Tibial artery (tissue), 4 donors: ENCODE data around the gene PELO.
"Not testable (repeated sequence)": the region's sequence is repeated elsewhere in the genome, so short reads cannot be mapped to it uniquely, and the experiment has no call there.

ENCODE experiments used
- DNase-seq, 2 donors: peaks; one replicate each; pipeline ENCODE4 v3.0.0-alpha.2; 2019
- H3K27ac ChIP-seq, 2 donors: fragments of 200-600 bp; sonication (generic) in 1 of 2; 1 replicate in 1 of 2; 2 replicates in 1 of 2; pipeline ENCODE4 v1.5.1; 2018 to 2019; ENCODE audit warnings: mild to moderate bottlenecking in 1 of 2
- H3K27me3 ChIP-seq, 2 donors: fragments of 200-600 bp; sonication (generic) in 1 of 2; one replicate each; pipeline versions ENCODE4 v1.5.1 to v1.6.0; 2016 to 2019
- H3K36me3 ChIP-seq, 3 donors: fragments of 200-600 bp; sonication (generic) in 2 of 3; one replicate each; pipeline ENCODE4 v1.5.1; 2016 to 2019; ENCODE audit warnings: mild to moderate bottlenecking in 2 of 3
- H3K4me1 ChIP-seq, 4 donors: fragments of 200-600 bp; sonication (generic) in 2 of 4; 1 replicate in 3 of 4; 2 replicates in 1 of 4; pipeline ENCODE4 v1.5.1; 2016 to 2019
- H3K4me3 ChIP-seq, 2 donors: fragments of 200-600 bp; sonication (generic) in 1 of 2; 1 replicate in 1 of 2; 2 replicates in 1 of 2; pipeline ENCODE4 v1.5.1; 2018 to 2019; ENCODE audit warnings: mild to moderate bottlenecking in 2 of 2
- H3K9me3 ChIP-seq, 3 donors: fragments of 200-600 bp; sonication (generic) in 1 of 3; one replicate each; pipeline ENCODE4 v1.5.1; 2016 to 2019
- intact Hi-C: fragments of 100-400 bp; cut with DNase I; formaldehyde crosslinking; loops from one replicate; pipeline ENCODE4 v1.15.0; 2023; ENCODE audit warnings: low total_unique reads
- TF ChIP-seq, protein P1 (sequence below), 2 experiments: fragments of 200-600 bp in 1 of 2; fragments of 450-650 bp in 1 of 2; IDR thresholded peaks; one replicate each; pipeline ENCODE4 v1.5.1; 2017 to 2019; ENCODE audit warnings: antibody characterized with exemption in 2 of 2, mild to moderate bottlenecking in 1 of 2, moderate library complexity in 1 of 2

Gene PELO

GRCh38 chr5:52743970-52744369, 43.7 kb upstream of the PELO start:
- H3K36me3 ChIP-seq, result no peaks in the 10 kb centered on the region
- H3K9me3 ChIP-seq, result no peaks in the 10 kb centered on the region
- H3K27ac ChIP-seq, result peak overlapping the region in 1 of 2 donors; percentile 11
- intact Hi-C loops, result no loop called here
- peaks cover 0 to 48% (median 6%) of the 10 kb centered on the region in 4 donors for H3K4me1 ChIP-seq
- no peak for DNase-seq
- no peaks in the 10 kb centered on the region for H3K27me3 ChIP-seq
- TF ChIP-seq, protein P1, sequence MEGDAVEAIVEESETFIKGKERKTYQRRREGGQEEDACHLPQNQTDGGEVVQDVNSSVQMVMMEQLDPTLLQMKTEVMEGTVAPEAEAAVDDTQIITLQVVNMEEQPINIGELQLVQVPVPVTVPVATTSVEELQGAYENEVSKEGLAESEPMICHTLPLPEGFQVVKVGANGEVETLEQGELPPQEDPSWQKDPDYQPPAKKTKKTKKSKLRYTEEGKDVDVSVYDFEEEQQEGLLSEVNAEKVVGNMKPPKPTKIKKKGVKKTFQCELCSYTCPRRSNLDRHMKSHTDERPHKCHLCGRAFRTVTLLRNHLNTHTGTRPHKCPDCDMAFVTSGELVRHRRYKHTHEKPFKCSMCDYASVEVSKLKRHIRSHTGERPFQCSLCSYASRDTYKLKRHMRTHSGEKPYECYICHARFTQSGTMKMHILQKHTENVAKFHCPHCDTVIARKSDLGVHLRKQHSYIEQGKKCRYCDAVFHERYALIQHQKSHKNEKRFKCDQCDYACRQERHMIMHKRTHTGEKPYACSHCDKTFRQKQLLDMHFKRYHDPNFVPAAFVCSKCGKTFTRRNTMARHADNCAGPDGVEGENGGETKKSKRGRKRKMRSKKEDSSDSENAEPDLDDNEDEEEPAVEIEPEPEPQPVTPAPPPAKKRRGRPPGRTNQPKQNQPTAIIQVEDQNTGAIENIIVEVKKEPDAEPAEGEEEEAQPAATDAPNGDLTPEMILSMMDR (IDR thresholded peaks at IDR 0.05), result no peak
- no peak overlapping the region for H3K4me3 ChIP-seq

- intact Hi-C loops, H3K36me3 ChIP-seq, H3K9me3 ChIP-seq, H3K27ac ChIP-seq, H3K4me3 ChIP-seq, DNase-seq, H3K27me3 ChIP-seq: not testable (repeated sequence)
- H3K4me1 ChIP-seq, result peaks cover 0 to 48% (median 6%) of the 10 kb centered on the region in 4 donors
Measured at GRCh38 chr5:52744867-52745458, 42.8 kb upstream of the PELO start.

DNA sequence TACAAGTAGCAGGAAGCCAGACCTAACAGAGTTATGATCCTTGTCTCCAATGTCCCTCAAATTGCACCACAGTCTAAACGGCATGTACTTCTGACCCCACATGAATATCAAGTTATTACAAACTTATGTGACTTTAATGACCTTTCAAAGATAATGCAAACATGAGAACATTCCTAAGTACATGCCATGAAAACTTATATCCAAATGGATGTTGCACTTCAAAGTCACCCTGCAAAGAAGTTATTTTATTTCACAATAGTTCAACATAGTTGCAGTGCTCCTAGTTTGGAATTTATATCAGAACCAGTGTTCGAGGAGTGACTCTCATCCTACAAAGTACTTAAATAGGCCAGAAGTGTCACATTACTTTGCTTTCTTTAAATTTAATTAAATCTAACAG, 41.2 kb upstream of the PELO start:
- H3K36me3 ChIP-seq, result no peaks in the 10 kb centered on the region
- H3K27ac ChIP-seq, result no peak overlapping the region
- H3K27me3 ChIP-seq, result no peaks in the 10 kb centered on the region
- peaks cover 0 to 46% (median 6%) of the 10 kb centered on the region in 4 donors for H3K4me1 ChIP-seq
- no peaks in the 10 kb centered on the region for H3K9me3 ChIP-seq
- DNase-seq, result no peak
- TF ChIP-seq, protein P1 (IDR thresholded peaks at IDR 0.05), result no peak
- no peak overlapping the region for H3K4me3 ChIP-seq
- intact Hi-C loops, result no loop called here

DNA sequence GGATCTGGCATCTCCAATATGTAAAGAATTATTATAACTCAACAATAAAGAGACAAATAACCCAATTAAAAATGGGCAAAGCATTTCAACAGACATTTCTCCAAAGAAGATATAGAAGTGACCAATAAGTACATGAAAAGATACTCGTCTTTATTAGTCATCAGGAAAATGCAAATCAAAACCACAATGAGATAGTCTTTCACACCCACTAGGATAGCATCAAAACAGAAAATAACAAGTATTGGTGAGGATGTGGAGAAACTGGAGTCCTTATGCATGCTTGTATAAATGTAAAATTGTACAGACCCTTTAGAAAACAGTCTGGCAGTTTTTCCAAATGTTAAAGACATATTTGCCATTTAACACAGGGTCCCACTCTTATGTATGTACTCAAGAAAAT, 39.1 kb upstream of the PELO start:
- intact Hi-C loops, result no loop called here
- H3K4me1 ChIP-seq, result peaks cover 0 to 26% (median 3%) of the 10 kb centered on the region in 4 donors
- no peak for DNase-seq
- TF ChIP-seq, protein P1 (IDR thresholded peaks at IDR 0.05), result no peak
- no peak overlapping the region for H3K27ac ChIP-seq
- no peaks in the 10 kb centered on the region for H3K27me3 ChIP-seq
- H3K4me3 ChIP-seq, result no peak overlapping the region
- H3K9me3 ChIP-seq, result no peaks in the 10 kb centered on the region
- no peaks in the 10 kb centered on the region for H3K36me3 ChIP-seq

DNA sequence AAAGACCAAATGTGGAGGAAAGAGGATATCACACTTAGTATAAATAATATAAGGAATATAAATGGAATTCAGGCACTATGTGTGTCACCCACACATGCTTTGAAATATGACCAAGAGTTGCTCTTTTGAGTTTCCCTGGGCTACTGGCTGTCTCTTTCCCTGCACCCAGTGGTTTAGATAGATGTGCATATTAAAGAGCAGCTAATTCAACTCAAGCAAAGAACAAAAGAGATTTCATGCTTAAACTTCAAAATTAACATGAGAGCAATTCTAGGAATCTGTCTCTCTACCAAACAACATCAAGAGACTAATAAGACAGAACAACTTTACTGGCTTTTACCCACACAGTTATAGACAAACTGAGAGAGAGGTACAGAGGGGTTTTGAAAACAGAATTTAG, 38.0 kb upstream of the PELO start:
- intact Hi-C loops, result no loop called here
- Histone ChIP-seq H3K4me3 (no peak overlapping the region), H3K27me3 (no peaks in the 10 kb centered on the region), H3K36me3 (no peaks in the 10 kb centered on the region), H3K9me3 (no peaks in the 10 kb centered on the region), H3K4me1 (peaks cover 0 to 20% (median 0%) of the 10 kb centered on the region in 4 donors), H3K27ac (no peak overlapping the region)
- DNase-seq, result no peak
- TF ChIP-seq, protein P1 (IDR thresholded peaks at IDR 0.05), result no peak

GRCh38 chr5:52751137-52751536, 36.6 kb upstream of the PELO start:
- TF ChIP-seq, protein P1 (IDR thresholded peaks at IDR 0.05), result no peak
- Histone ChIP-seq H3K36me3 (no peaks in the 10 kb centered on the region), H3K9me3 (no peaks in the 10 kb centered on the region), H3K27me3 (no peaks in the 10 kb centered on the region), H3K4me1 (peaks cover 0 to 15% (median 0%) of the 10 kb centered on the region in 4 donors), H3K27ac (no peak overlapping the region), H3K4me3 (no peak overlapping the region)
- DNase-seq, result no peak
- intact Hi-C loops, result no loop called here
